Right kidney (tissue), 1 donor: Measurements from ENCODE around the gene C1orf21.

Source experiments
- DNase-seq: peaks from one replicate; pipeline ENCODE4 v3.0.0-alpha.2; 2016

Gene C1orf21

DNA sequence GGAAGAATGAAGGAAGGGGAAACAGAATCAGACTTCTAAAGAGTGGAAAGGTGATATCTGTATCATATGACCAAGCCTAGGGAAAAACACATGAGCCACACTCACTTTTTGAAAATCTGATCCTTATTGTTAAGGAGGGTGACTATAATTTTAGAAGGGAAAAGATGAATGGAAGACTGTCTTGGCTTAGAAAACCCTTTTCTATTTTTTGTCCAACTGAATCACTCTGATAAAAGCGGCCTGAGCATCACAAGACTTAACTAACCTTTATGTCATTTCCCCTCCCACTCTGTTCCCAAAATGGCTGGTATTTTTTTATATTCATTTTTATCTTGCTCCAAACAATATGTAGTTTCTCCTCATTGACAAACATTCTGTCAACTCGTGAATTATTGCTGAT is 169.8 kb downstream of the C1orf21 start:
- DNase-seq: no peak

DNA sequence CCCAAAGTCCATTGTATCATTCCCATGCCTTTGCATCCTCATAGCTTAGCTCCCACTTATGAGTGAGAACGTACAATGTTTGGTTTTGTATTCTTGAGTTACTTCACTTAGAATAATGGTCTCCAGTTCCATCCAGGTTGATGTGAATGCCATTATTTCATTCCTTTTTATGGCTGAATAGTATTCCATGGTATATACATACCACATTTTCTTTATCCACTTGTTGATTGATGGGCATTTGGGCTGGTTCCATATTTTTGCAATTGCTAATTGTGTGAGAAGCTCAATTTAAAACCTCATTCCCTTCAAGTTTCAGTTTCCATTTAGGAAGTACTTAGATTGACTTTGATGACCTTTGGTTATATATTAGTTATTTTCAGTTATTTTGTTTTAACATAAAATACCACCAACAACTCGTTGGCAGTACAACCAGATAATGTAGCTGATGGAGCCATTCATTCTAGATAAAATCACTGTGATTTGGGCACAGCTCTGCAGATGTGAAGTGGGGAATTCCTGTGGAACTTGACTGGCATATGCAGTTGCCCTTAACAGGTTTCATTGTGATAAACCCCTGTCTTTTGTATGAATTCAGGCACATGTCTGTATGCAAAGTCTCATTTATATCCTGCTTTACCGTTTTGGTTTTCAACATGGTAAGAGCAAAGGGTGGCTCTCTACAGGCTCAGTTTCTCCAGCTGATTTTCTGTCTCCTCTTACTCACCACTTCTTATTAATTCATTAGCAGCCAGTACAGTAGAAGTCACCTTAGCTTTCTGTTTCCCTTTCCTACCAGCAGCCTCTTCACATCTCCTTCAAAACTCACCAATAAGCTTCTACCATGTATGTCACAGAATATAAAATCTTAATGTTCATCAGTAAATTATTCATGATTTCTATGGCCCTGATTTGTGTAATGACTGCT is 170.9 kb downstream of the C1orf21 start:
- no peak for DNase-seq

DNA sequence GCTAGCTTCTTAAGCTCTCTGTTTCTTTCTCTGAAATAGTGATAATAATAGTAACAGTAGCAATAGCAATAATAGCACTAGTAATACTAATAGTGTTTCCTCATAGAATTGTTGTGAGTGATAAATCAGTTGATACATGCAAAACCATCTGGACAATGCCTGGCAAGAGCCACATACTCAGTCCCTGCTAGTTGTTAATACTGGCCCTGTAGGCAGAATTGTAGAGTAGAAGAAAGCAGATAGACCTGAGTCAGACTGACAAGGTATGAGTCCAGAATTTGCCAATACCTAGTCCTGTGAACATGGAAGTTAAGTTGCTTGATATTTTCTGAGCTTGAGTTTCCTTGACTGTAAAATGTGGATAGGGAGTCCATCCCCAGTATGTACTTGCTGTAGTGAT is 171.9 kb downstream of the C1orf21 start:
- no peak for DNase-seq

DNA sequence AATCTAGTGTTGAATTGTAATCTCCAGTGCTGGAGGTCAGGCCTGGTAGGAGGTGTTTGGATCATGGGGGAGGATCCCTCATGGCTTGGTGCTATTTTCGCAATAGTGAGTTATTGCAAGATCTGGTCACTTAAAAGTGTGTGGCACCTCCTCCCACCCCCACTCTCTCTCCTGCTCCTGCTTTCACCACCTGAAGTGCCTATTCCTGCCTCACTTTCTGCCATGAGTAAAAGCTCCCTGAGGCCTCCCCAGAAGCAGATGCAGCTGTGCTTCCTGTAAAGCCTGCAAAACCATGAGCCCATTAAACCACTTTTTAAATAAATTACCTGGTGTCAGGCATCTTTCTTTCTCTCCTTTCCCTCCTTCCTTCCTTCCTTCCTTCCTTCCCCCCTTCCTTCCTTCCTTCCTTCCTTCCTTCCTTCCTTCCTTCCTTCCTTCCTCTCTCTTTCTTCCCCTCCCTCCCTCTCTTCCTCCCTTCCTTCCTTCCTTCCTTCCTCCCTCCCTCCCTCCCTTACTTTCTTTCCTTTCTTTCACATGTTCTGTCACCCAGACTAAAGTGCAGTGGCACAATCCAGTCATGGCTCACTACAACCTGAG is 172.4 kb downstream of the C1orf21 start:
- no peak for DNase-seq

DNA sequence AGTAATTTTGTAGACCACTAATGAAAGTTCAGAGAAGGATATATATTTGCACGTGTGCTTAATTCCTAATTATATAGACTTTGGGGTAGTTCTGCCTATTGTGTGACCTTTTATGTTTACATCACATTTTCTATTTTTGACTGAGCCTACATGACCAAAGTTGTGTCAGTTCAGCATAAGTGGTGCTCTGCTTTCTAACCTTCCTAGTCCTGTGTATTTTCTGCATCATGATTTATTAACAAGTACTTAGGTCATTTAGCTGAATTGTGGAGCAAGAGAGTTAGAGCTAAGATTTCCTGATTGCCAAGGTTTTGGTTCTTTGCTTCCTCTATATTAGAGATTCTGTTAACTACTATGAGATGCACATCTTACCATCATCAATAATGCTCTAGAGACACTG is 176.0 kb downstream of the C1orf21 start:
- no peak for DNase-seq

DNA sequence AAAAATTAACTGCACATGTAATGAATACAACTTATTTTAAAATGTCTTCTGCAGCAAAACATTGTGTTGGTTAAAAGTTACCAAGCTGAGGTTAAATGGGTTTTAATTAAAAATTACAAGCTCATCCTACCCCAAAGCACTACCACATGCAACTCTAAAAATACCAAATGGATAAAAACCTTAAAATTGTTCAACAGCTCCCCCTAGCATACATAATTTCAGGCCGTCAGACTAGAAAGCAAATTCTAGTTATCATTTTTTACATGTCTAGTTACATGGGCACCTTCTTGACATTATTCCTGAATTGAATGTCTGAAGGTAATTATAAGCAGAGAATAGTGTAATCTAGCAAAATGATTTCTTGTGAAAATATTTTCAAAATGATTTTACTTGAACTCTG is 176.5 kb downstream of the C1orf21 start:
- no peak for DNase-seq

DNA sequence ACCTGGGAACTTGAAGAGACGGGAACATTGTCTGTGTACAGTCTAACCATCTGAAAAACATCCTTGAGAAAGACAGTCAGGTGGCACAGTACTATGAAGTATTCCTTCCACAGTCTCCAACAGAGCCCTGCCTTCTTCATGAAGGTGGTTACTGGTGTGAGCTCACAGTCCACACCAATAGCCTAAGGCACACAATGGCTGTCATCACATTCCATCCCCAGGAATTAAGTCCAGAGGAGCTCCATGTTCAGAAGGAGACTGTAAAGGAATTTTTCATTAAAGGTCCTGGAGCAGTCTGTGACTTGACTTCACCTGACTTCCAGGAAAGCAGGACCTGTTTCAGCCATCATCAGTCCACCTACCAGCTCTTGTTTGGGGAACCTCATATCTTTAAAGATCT is 180.2 kb downstream of the C1orf21 start:
- no peak for DNase-seq

DNA sequence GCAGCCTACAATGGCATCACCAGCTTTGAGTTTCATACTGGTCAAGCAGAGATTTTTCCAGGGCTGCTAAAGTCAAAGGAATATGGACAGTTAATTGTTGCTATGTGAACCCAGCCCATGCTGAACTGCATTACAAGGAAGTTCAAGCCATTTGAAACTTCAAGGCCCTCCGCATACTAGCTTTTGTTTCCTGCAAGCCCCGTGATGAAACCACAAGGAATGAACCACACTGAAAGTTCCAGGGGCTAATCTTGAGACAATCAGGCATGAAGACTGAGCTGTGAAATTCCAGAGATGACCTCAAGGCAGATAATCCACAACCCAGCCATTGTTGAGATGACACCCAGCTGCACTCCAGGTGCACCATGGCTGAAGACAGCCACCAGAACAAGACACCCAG is 180.8 kb downstream of the C1orf21 start:
- DNase-seq: no peak

DNA sequence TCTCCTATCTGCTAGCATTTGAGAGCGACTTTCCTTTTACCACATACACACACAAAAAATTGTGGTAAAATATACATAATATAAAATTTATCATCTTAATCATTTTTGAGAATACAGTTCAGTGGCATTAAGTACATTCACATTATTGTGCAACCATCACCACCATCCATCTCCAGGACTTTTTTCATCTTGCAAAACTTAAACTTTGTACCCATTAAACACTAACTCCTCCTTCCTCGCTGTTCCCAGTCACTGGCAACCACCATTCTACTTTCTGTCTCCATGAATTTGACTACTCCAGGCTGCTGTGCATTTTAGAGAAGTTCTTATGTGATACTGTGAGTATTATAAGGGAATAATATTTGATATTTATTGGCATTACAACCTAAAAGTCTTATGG is 181.3 kb downstream of the C1orf21 start:
- no peak for DNase-seq

DNA sequence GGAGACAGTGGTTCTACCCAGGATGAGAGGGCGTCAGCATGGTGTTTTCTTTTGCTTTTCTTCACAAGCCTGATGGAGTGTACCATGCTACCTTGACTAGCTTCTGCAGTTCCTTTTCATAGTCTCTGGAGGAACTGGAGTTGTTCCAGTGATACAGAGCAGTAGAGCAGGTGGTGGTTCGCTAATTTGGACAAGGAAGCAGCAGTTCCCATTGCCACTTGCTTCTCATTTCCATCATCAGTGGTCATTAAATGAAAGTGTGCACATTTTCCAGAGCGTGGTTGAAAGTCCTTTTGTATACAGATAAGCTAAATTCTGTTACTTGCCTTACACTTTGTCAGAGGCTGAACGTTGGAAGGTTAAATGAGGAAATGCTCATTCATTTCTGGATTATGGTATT is 182.3 kb downstream of the C1orf21 start:
- no peak for DNase-seq

DNA sequence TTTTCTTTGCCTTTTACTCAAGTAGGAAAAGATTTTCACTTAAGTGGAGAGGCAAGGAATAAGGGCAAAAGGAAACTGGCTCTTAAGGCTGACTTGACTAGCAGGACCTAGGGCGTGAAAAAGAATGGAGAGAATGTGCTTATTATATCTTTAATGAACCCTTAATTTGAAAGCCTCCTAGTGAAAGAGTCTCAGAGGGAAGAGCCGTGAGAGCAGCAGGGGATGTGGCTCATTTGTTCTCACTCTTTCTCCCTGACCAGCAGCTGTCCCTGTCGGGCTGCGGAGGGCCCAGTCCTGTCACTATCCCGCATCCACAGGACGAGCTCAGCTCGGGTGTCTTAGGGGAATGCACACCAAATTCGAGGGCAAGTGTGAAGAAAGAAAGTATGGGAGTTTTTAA is 187.8 kb downstream of the C1orf21 start:
- DNase-seq: no peak

DNA sequence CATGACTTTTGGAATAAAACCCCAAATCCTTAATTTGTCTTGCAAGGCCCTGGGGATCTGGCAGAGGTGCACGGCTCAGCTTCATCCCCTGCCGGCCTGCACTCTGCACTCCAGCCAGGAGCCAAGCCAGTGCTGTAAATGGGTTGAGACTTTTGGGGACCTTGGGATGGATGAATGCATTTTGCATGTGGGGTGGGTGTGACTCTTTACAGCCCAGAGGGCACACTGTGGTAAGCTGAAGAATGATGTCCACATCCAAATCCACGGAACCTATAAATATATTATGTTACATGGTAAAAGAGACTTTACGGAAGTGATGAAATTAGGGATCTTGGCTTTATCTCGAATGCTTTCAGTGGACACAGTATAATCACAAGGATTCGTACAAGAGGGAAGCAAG is 190.0 kb downstream of the C1orf21 start:
- no peak for DNase-seq

DNA sequence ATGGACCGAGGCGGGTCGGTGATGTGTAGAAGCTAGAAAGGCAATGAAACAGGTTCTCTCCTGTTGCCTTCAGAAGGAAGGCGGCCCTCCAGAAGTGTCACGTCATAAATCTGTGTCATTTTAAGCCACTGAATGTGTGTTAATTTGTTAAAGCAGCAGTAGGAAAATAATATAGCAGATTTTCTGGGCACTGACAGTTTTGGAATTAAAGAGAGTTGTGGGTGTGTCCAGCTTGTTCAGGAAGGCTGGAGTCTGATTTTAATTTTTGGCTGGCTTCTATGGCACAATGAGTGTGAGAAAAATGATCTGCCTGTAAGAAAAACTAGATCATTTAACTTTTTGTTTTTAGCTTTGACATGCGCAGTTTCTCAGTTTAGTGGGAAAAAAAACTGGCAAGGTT is 190.5 kb downstream of the C1orf21 start:
- no peak for DNase-seq

DNA sequence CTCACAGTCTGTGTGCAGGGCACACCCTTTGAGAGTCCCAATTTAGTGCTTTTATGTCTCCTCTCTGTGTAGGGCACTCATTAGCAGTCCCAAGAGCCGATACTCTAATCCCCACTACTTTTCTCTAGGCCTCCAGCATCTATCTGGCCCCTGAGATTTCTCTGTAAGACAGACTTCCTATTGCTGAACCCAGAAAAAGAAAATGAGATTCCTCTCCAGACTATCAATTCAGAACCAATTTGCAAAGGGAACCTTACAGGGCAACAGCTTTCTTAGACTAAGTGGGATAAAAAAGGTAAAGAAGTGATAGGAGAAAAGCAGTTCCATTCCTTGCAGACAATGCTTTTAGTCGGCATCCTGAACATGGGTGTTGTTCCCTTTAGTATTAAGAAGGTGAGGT is 195.6 kb downstream of the C1orf21 start:
- no peak for DNase-seq

DNA sequence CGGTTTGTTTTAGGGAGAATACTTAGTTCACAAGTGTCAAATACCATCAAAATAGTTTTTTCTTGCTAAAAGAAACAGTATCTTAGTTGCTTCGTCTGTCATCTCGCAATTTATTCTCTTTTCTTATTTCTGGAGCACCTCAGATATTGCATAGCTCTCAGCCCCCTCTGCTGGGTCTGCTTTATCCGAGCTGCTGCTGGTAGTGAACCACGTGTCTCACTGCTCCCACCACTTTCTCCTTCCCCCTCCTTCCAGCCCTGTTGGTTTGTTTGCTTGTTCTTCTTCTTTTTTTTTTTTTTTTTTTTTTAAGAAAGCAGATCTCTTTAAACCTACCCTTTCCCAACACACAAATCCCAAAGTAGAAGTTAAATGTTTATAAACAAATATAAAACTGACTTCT is 197.0 kb downstream of the C1orf21 start:
- no peak for DNase-seq

DNA sequence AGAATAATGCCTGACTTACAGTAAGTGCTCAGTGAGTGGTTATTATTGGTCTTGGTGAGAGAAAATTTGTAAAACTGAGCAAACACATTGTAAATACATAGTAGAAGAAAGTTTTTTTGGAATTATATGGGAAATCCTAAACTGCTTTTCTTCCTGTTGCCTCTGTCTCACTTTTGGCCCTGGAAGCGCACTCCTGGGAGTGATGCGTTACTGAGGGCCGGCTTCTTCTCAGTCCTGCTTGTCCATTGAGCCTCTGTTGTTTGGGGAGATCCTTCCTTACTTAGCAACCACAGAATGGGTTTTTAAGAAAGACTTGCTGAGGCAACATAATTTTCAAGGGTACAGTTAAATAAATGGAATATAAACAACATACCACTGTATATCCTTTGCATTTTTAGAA is 201.9 kb downstream of the C1orf21 start:
- no peak for DNase-seq

DNA sequence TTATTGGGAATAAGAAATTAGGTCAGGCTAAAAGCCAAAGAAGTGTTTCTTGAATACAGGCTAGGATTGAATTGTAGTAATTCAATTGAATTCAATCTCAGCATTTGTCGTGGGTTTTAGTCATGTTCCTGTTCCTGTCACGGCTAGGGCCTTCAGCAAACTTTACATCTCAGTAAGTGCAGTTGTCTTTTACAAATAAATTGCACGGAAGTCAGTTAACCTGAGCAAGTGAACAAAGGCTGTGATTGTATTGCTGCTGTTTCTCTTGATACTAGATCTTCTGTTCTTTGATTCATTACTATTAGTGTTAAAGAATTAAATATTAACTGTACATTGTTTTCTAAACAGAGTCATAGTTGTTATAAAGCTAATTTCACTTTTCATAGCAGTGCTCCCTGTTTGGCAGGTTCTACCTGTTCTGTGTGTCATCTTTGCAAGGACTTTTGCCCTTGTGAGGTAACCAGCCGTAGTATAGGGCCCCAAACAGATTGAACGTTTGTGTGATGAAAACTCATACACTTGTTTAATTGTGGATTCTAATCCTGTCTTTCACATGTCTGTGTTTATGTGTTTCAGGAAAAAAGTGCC is 203.4 kb downstream of the C1orf21 start:
- no peak for DNase-seq

DNA sequence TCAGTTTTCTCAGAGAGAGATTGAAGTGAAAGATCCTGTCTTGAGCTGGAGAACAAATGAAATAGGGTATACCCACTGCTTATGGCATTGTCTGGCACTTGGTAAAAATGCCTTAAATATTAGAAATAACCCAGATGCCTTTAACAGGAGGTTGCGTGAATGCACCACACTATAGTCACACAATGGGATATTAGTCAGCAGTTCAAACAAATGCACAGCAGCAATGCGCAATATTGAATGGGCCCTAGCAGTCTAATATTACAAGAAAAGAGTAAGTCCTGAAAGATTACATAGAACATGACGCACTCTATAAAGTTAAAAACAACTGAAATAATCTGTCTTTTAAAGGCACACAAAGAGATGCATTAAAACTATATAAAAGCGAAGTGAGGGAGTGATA is 206.8 kb downstream of the C1orf21 start:
- no peak for DNase-seq

DNA sequence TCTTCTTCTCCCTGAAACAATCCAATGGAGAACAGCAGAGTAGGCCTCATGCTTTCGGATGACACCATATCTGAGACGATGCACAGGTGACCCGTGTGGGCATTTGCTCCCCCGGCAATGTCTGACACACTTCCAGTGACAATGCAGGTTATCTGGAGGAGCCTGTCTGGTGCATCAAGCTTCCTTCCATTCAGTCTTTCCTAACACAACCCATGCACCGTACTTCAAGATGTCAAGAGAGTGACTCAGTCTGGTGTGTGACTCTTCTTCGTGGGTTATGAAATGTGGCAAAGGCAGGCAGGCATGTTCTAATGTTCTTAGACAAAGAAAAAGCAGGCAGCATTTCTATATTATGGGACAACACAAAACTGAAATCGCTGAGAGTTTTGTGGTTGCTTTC is 208.8 kb downstream of the C1orf21 start:
- no peak for DNase-seq

DNA sequence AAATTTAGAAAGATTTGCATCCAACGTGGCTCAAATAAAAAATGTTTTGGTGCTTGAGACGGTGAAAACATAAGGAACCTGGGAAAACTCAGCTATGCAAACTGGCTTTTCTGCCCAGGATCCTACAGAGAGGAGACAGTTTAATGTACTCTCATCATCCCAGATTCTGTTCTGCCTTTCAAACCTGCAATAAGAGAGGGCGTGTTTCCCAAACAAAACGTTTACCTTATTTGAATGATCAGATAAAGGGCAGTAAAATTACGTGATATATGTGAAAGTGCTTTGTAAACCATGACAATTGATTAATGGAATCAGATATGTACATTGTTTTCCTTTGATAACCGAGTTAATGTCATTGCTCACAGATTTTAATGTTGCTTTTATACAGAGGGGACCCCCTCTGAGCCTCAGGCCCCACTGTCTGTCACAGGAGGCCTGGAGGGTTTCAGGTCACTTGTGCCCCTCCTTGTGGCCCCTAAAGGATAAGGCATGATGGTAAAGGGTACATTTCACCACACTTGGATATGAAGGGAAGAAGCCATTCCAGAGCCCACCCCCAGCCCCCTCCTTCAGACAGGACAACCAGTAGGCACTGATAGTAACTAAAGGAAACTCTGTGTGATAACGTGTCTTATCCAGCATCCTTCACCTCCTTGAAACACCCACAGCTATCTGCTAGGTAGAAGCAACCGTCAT is 210.3 kb downstream of the C1orf21 start:
- no peak for DNase-seq

DNA sequence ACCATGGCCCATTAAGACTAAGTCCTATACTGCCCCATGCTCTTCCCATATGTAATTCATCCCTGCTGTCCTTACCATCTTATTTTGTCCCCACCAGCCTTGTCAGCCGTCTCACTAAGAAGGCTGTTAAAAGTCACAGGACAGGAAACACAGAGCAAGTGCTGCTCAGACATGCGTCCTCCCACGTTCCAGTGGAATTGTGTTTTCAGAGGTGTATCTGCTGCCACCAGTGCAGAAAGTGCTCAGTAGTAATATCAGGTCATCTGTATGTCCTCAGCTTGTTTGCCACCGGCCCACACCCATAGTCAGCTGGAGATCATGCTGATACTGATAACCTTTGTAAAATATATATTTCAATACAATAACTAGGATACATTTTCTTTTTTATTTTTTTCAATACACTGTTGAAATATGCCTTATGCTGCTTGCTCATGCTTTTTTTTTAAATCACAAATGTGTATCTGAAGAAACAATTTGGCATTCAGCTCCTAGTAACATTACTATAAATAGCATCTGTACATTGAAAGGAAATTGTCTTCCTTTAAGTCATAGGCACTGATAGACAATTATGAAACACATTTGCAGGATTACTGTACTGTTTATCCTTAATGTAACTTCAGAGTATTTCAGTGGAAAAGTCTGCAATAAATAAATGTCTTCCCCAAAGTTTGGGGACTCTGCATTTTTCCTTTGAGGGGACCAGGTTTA is 211.0 kb downstream of the C1orf21 start:
- DNase-seq: no peak

DNA sequence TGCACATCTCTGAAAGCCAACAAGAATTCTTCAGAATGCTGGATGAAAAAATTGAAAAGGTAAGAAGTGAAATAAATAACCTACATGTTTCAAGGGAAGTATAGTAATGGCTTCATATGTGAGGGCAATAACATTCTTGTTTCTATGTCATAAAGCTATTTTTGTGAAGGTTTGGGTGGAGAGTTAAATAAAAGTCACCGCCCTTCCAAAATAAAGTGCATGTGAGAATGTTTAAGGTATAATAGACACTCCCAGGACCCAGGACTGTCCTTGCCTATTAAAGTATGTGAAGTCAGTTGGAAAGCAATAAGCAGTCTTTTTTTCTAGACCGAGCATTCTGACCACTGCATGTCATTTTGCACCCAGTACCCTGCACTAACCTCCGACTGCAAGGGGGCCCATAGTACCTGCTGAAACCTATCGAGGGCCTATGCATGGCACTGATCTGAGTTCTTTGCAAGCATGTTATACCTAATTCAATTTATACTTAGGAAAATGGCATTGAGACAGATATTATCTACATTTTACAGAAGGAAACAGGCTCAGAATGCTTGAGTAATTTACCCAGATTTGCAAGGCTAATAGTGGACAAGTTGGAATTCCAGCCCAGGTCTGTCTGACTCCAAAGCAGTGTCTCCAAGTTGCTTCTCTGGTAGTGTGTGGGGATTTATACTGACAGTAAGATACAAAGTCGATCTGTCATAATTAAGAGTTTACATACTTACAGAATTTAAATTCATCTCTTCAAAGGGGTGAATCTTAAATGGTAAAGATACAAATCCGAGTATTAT is 211.8 kb downstream of the C1orf21 start:
- no peak for DNase-seq
